ENCODE results near the gene SLC16A3. TPM values are rescaled to one million over a fixed set of nuclear protein-coding genes. Genes with fewer than 3 reads are reported as not detected.
A peak's percentile ranks its signal among the peaks of the same experiment; 100 is the strongest.
"Not testable (repeated sequence)": the region's sequence is repeated elsewhere in the genome, so short reads cannot be mapped to it uniquely, and the experiment has no call there.

SLC16A3 gene
- total RNA-seq, 1 experiment from 2014 or later: 355 TPM

GRCh38 chr17:82245134-82246039, 16.5 kb downstream of the SLC16A3 start:
- DNase-seq (ENCODE audit: low read depth): no peak

DNA sequence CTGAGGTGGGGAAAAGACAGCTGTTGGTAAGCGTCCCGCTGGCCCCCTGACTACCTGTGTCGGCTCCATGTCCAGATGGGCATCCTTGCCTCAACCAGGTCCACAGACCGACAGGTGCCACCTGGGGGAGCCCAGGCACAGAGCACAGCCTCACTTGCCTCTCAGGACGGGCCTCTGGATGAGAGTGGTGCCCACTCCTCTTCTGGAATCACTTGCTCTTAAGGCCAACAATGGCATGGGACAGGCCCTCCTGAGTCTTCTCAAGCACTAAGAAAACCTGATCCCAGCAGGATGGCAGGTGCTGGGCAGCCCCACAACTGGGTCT, 17.2 kb downstream of the SLC16A3 start:
- no peak for DNase-seq (ENCODE audit: low read depth)

DNA sequence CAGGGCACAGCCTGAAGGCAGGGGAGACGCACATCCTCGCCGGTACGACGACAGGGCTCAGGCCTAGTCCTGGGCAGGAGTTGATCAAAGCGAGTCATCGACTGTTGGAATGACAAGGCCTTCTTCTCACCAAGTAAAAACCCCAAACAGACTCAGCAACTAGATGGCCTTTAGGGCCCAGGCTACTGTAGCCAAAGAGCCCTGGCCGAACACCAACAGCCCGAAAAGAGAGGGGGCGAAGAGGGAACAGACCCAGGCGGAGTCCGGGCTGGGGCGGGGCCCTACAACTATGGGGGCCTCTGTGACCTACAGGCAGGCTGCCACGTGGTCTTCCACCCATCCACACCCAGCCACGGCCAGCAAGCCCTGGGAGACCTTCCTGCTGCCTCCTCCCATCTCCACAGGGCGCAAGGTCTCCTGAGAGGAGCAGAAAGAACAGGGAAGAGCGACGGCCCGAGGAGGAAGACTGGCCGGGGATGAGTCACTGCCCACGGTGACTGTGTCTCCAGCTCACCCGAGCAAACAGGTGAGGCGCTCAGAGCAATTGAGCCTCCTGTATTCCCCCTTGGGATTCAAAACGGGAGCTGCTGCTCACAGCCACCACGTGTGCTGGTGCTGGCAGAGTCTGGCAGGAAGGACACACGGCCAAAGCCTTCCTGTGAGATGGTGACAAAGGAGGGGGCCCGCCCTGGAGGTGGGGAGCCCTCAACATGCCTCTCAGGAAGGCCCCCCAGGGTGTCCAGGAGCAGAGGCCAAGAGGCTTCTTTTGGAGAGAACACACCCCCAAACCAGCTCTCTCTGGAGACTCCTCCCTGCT, 17.7 kb downstream of the SLC16A3 start:
- peak; percentile 92 for DNase-seq (ENCODE audit: low read depth)

- no peak for DNase-seq (ENCODE audit: low read depth)
Observed at GRCh38 chr17:82247182-82247823, 18.5 kb downstream of the SLC16A3 start.

DNA sequence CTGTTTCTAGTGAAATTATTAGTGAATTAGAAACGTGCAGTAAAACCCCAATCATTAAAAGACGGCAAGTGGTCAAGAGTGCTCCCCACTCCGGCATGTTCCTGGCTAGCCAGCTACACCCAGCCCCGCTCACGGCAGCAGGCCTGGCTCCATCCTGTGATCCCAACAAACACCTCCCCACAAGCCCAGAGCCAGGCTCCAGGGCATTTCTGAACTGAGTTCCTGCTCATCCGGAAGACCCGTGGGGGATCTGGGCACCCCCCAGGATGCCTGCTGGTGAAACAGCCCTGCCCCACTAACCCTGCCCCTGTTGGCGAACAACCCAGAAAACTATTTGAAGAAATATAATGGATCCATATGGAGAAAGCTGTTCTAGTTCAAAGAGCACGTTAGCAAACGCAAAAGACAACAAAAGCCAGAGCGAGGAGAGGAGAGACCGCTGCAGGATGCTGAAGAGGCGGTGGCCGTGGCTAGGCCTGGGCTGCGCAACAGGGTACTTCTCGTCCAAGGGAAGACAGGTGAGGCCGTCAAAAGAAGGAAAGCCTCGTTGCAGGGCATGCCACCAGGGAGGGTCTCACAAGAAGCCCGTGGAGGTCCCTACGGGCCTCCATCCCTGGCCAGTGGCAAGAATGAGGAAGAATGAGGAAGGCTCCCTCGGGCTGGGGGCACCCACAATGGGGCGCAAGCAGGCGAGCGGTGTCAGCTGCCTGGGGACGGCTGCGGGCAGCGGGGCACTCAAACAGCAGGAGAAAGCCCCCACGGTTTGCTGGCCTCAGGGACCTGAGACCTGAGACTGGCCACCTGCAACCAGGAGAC, 19.2 kb downstream of the SLC16A3 start:
- DNase-seq (ENCODE audit: low read depth): no peak

GRCh38 chr17:82248815-82249674, 20.2 kb downstream of the SLC16A3 start:
- no peak for DNase-seq (ENCODE audit: low read depth)

GRCh38 chr17:82249896-82250581, 21.2 kb downstream of the SLC16A3 start:
- DNase-seq (ENCODE audit: low read depth): no peak

GRCh38 chr17:82250868-82251500, 22.1 kb downstream of the SLC16A3 start:
- DNase-seq (ENCODE audit: low read depth): no peak

- DNase-seq (ENCODE audit: low read depth): no peak
Observed at GRCh38 chr17:82252511-82253178, 23.8 kb downstream of the SLC16A3 start.

- DNase-seq (ENCODE audit: low read depth): no peak
Observed at GRCh38 chr17:82253179-82253544, 24.3 kb downstream of the SLC16A3 start.

GRCh38 chr17:82254096-82254495, 25.3 kb downstream of the SLC16A3 start:
- not testable (repeated sequence) for DNase-seq (ENCODE audit: low read depth)

DNA sequence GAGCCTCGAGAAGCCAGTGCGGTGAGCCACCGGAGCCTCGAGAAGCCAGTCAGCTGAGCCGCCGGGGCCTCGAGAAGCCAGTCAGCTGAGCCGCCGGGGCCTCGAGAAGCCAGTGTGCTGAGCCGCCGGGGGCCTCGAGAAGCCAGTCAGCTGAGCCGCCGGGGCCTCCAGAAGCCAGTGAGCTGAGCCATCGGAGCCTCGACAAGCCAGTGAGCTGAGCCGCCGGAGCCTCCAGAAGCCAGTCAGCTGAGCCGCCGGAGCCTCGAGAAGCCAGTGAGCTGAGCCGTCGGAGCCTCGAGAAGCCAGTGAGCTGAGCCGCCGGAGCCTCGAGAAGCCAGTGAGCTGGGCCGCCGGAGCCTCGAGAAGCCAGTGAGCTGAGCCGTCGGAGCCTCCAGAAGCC, 25.9 kb downstream of the SLC16A3 start:
- DNase-seq (ENCODE audit: low read depth): not testable (repeated sequence)

DNA sequence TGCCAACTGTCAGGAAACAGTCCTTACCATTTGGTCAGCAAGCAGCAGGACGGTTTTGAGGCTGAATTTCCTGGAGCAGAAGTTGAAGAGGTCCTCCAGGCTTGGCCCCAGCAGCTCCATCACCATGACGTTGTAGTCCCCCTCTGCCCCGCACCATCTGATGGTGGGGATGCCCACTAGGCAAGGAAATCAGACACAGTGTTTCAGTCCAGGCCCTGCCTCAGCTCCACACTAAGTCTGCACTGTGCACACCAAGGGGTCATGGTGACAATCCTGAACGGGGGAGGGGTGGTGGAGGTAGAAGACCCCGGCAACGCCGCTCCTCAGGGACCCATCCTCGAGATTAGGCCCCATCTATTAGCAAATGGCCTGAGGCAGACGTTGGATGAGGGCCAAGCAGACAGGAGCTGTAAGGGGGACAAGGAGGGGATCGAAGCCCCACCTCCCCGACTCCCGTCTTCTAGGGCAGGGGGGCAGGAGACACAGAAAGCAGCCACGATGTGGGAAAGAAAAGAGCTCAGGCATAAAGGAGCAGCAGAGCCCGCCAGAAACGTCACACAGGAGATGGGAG, 26.6 kb downstream of the SLC16A3 start:
- DNase-seq (ENCODE audit: low read depth): no peak

DNA sequence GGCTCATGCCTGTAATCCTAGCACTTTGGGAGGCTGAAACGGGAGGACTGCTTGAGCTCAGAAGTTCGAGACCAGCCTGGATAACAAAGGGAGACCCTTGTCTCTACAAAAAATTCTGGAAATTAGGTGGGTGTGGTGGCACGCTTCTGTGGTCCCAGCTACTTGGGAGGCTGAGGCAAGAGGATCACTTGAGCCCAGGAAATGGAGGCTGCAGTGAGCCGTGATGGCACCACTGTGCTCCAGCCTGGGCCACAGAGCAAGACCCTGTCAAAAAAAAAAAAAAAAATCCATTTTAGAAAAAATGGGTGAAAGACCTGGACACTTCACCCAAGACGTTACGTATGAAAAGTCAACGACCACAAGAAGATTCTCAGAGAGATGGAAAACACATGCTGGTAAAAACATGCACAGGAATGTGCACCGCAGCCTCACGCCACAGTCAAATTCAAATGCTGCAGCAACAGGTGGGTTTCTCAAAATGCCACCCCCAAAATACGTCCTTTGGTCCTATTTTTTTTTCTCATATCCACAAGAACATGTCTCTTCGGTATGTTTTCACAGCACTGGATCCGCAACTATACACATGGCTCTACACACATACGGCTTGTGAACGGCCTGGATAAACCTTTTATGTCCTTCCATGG, 27.5 kb downstream of the SLC16A3 start:
- no peak for DNase-seq (ENCODE audit: low read depth)

GRCh38 chr17:82257473-82257872, 28.6 kb downstream of the SLC16A3 start:
- no peak for DNase-seq (ENCODE audit: low read depth)

GRCh38 chr17:82258555-82258954, 29.7 kb downstream of the SLC16A3 start:
- DNase-seq (ENCODE audit: low read depth): no peak

Measured in HT1080 (cell line).